ENCODE measurements around the gene VPS8. TPM values are rescaled to one million over a fixed set of nuclear protein-coding genes. Genes with fewer than 3 reads are reported as not detected.

VPS8 gene
- total RNA-seq, 3 donors from 2014 or later (not counting 1 experiment from before 2014, with no cell fraction given) = 89.3 to 127 (median 115) TPM

- H3K9me3 Mint-ChIP-seq = no peaks in the 10 kb centered on the region
- DNase-seq = no peak
- TF ChIP-seq CTCF (IDR thresholded peaks at IDR 0.05) = no peak
- H3K27me3 Mint-ChIP-seq (ENCODE audit: low read depth in 2 of 2) = peaks cover 15 to 17% of the 10 kb centered on the region in 2 donors
- intact Hi-C loops (cut with micrococcal nuclease) = no loop called here
- no peak overlapping the region for H3K27ac Mint-ChIP-seq
- 91% methylated on average over 26 of the region's 26 CpGs for WGBS (ENCODE audit: insufficient coverage)
- H3K36me3 Mint-ChIP-seq = no peaks in the 10 kb centered on the region
- H3K4me1 Mint-ChIP-seq = no peaks in the 10 kb centered on the region
- H3K27me3 ChIP-seq (ENCODE audit: control insufficient read depth, insufficient read depth, low read length) = no peaks in the 10 kb centered on the region
- no peaks in the 10 kb centered on the region for H3K36me3 ChIP-seq (ENCODE audit: control insufficient read depth, insufficient read depth, low read length)
- H3K4me1 ChIP-seq (ENCODE audit: control insufficient read depth, insufficient read depth, low read length) = peaks cover 9% of the 10 kb centered on the region
- H3K27ac ChIP-seq (ENCODE audit: low read length) = no peak overlapping the region
- ATAC-seq = no peak
- no peak overlapping the region for H3K4me3 Mint-ChIP-seq
- H3K4me3 ChIP-seq (ENCODE audit: low read length) = no peak overlapping the region
- no peaks in the 10 kb centered on the region for H3K9me3 ChIP-seq (ENCODE audit: control insufficient read depth, insufficient read depth, low read length)
Observed at GRCh38 chr3:184769382-184770170, 42.4 kb upstream of the VPS8 start.

DNA sequence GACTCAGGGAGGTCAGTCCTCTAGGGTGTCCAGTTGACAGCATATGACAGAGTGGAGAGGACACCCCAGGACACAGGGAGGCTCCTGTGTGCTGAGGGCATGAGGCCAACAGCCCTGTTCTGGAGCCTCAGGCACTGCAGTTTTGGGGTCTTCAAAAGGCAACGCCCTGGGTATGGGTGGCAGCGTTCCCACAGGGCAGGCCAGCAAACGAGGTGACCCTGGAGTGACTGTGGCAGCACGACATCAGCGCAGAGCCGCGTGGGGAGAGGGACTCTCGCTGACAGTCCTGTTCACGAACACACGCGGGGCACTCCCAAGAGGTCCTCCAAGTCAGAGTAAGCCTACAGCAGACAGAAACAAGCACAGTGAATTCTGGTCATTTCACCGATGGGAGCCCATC, 41.4 kb upstream of the VPS8 start:
- no peak for ATAC-seq
- Mint-ChIP-seq H3K4me3 (no peak overlapping the region), H3K36me3 (no peaks in the 10 kb centered on the region), H3K27ac (no peak overlapping the region), H3K4me1 (no peaks in the 10 kb centered on the region), H3K9me3 (no peaks in the 10 kb centered on the region), H3K27me3 (ENCODE audit: low read depth in 2 of 2) (peaks cover 13 to 17% of the 10 kb centered on the region in 2 donors)
- Histone ChIP-seq H3K27me3 (ENCODE audit: control insufficient read depth, insufficient read depth, low read length) (no peaks in the 10 kb centered on the region), H3K4me1 (ENCODE audit: control insufficient read depth, insufficient read depth, low read length) (peaks cover 9% of the 10 kb centered on the region), H3K9me3 (ENCODE audit: control insufficient read depth, insufficient read depth, low read length) (no peaks in the 10 kb centered on the region), H3K27ac (ENCODE audit: low read length) (no peak overlapping the region), H3K36me3 (ENCODE audit: control insufficient read depth, insufficient read depth, low read length) (no peaks in the 10 kb centered on the region), H3K4me3 (ENCODE audit: low read length) (no peak overlapping the region)
- intact Hi-C loops (cut with micrococcal nuclease) = no loop called here
- no peak for TF ChIP-seq CTCF (IDR thresholded peaks at IDR 0.05)
- DNase-seq = no peak
- WGBS (ENCODE audit: insufficient coverage) = 92% methylated on average over 12 of the region's 12 CpGs

- no peaks in the 10 kb centered on the region for H3K27me3 ChIP-seq (ENCODE audit: control insufficient read depth, insufficient read depth, low read length)
- Mint-ChIP-seq H3K27me3 (ENCODE audit: low read depth in 2 of 2) (peaks cover 10 to 16% of the 10 kb centered on the region in 2 donors), H3K27ac (no peak overlapping the region), H3K4me1 (no peaks in the 10 kb centered on the region), H3K4me3 (no peak overlapping the region), H3K36me3 (no peaks in the 10 kb centered on the region), H3K9me3 (no peaks in the 10 kb centered on the region)
- H3K9me3 ChIP-seq (ENCODE audit: control insufficient read depth, insufficient read depth, low read length) = no peaks in the 10 kb centered on the region
- H3K36me3 ChIP-seq (ENCODE audit: control insufficient read depth, insufficient read depth, low read length) = no peaks in the 10 kb centered on the region
- no peak overlapping the region for H3K4me3 ChIP-seq (ENCODE audit: low read length)
- H3K4me1 ChIP-seq (ENCODE audit: control insufficient read depth, insufficient read depth, low read length) = peaks cover 2% of the 10 kb centered on the region
- TF ChIP-seq CTCF (IDR thresholded peaks at IDR 0.05) = no peak
- 90% methylated on average over 20 of the region's 20 CpGs for WGBS (ENCODE audit: insufficient coverage)
- DNase-seq = no peak
- H3K27ac ChIP-seq (ENCODE audit: low read length) = no peak overlapping the region
- ATAC-seq = no peak
- intact Hi-C loops (cut with micrococcal nuclease) = no loop called here
Observed at GRCh38 chr3:184771301-184772127, 40.5 kb upstream of the VPS8 start.

All from natural killer cell (primary cell).